Activated B cell treated with CpG ODN at 0.5 μM for 24 hours (primary cell): ENCODE data around the gene POU2F1. TPM values are rescaled to one million over a fixed set of nuclear protein-coding genes. Genes with fewer than 3 reads are reported as not detected.

ENCODE experiments used
- ATAC-seq: fragments of 200-7000 bp; cut with Tn5 transposase; one replicate; pipeline ENCODE4 v1.10.0; 2021; ENCODE audit warnings: low read depth, mild to moderate bottlenecking, moderate library complexity
- CTCF ChIA-PET: fragments of 350-600 bp; sonication (Branson Sonifier 250); formaldehyde crosslinking; loops from one replicate; lab custom pipeline; 2021; ENCODE audit warnings: antibody characterized with exemption; lab: Charles Lee
- POLR2A ChIA-PET: fragments of 350-600 bp; sonication (Branson Sonifier 250); formaldehyde crosslinking; loops from one replicate; lab custom pipeline; 2021; ENCODE audit warnings: antibody characterized with exemption; lab: Charles Lee
- DNase-seq: peaks from one replicate; pipeline ENCODE4 v3.0.0; 2022
- H3K27ac Mint-ChIP-seq: one replicate; pipeline ENCODE4 v1.8.0; 2020; ENCODE audit warnings: mixed read lengths
- H3K27me3 Mint-ChIP-seq: one replicate; pipeline ENCODE4 v1.8.0; 2021; ENCODE audit warnings: mixed read lengths
- H3K36me3 Mint-ChIP-seq: one replicate; pipeline ENCODE4 v1.8.0; 2021; ENCODE audit warnings: low read depth, mixed read lengths
- H3K4me1 Mint-ChIP-seq: one replicate; pipeline ENCODE4 v1.8.0; 2021; ENCODE audit warnings: mixed read lengths
- H3K4me3 Mint-ChIP-seq: one replicate; pipeline ENCODE4 v1.8.0; 2020; ENCODE audit warnings: mild to moderate bottlenecking, mixed read lengths
- H3K9me3 Mint-ChIP-seq: one replicate; pipeline ENCODE4 v1.8.0; 2020; ENCODE audit warnings: mixed read lengths
- intact Hi-C: fragments of 100-400 bp; cut with micrococcal nuclease; formaldehyde crosslinking; loops from one replicate; pipeline ENCODE4 v1.15.1; 2024
- total RNA-seq: library from RNA; stranded (reverse); gene quantifications from 2 replicates; pipeline ENCODE4 v1.2.3, GENCODE V29; 2022
- TF ChIP-seq, protein P1 (sequence below): fragments of 200-600 bp; IDR thresholded peaks from one replicate; pipeline ENCODE4 v1.8.0; 2022; ENCODE audit warnings: antibody characterized with exemption, mild to moderate bottlenecking

Gene POU2F1
- total RNA-seq, 1 donor from 2014 or later: 35.5 TPM

DNA sequence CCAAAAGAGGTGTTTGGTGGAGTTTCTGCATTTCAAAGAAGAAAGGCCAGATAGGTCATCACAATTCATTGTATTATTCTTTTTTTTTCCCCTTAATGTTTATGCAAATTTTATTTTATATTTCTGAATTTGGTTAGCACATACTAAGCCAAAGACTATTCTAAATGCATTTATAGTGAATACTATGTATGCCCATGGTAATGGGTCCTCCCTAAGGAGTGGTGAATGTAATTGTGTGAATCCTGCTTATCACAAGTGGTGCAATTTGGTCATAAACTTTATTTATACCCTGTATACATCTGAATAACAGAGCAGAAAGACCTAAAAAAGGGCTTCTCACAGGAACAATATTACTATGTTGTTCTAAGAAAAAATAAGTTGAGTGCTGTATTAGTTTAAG, 198.6 kb downstream of the POU2F1 start:
- CTCF ChIA-PET: interaction anchor here (0.9 kb wide), 1 partner anchor 17 kb away, joined by 4 read pairs; no protein-coding TSS in a partner anchor
- Mint-ChIP-seq H3K4me1 (peaks cover 21% of the 10 kb centered on the region), H3K27ac (no peak overlapping the region), H3K36me3 (peaks cover 47% of the 10 kb centered on the region), H3K9me3 (no peaks in the 10 kb centered on the region), H3K27me3 (no peaks in the 10 kb centered on the region), H3K4me3 (no peak overlapping the region)
- ATAC-seq (no peak), DNase-seq (no peak)
- TF ChIP-seq, protein P1, sequence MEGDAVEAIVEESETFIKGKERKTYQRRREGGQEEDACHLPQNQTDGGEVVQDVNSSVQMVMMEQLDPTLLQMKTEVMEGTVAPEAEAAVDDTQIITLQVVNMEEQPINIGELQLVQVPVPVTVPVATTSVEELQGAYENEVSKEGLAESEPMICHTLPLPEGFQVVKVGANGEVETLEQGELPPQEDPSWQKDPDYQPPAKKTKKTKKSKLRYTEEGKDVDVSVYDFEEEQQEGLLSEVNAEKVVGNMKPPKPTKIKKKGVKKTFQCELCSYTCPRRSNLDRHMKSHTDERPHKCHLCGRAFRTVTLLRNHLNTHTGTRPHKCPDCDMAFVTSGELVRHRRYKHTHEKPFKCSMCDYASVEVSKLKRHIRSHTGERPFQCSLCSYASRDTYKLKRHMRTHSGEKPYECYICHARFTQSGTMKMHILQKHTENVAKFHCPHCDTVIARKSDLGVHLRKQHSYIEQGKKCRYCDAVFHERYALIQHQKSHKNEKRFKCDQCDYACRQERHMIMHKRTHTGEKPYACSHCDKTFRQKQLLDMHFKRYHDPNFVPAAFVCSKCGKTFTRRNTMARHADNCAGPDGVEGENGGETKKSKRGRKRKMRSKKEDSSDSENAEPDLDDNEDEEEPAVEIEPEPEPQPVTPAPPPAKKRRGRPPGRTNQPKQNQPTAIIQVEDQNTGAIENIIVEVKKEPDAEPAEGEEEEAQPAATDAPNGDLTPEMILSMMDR: no peak
- intact Hi-C loops: loop anchor here (2.0 kb wide), 1 partner anchor 20 kb away; no protein-coding TSS in a partner anchor
- POLR2A ChIA-PET: interaction anchor here (0.7 to 1.1 kb wide), 3 partner anchors 13 to 199 kb away, joined by 3 to 4 read pairs (median 4); partner anchors contain the start of gene POU2F1

DNA sequence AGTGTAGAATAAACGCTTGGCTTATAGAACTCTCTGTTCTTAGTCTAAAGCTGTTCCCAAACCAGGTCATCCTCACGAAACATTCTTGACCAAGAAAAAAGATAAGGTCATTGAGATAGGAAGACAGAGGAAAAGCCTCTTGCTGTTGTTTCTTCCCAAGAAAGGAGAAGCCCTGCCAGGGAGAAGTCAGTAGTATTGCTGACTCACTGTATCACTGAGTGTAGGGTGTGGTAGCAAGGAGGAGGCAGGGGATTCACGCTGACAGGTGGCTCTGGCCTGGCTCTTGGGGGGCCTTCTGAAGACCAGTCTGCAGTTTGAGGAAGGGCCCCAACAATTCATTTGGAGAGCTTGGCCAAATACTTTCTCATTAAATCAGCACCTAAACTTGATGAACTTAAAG, 199.8 kb downstream of the POU2F1 start:
- H3K36me3 Mint-ChIP-seq: peaks cover 41% of the 10 kb centered on the region
- TF ChIP-seq, protein P1: no peak
- DNase-seq (no peak), ATAC-seq (no peak)
- H3K4me1 Mint-ChIP-seq: peaks cover 21% of the 10 kb centered on the region
- no peaks in the 10 kb centered on the region for H3K9me3 Mint-ChIP-seq
- CTCF ChIA-PET: interaction anchor here (1.3 to 1.7 kb wide), 3 partner anchors 11 to 113 kb away, joined by 4 to 5 read pairs (median 4); no protein-coding TSS in a partner anchor
- POLR2A ChIA-PET: no interaction called here
- H3K4me3 Mint-ChIP-seq: no peak overlapping the region
- H3K27me3 Mint-ChIP-seq: no peaks in the 10 kb centered on the region
- intact Hi-C loops: no loop called here
- H3K27ac Mint-ChIP-seq: no peak overlapping the region

DNA sequence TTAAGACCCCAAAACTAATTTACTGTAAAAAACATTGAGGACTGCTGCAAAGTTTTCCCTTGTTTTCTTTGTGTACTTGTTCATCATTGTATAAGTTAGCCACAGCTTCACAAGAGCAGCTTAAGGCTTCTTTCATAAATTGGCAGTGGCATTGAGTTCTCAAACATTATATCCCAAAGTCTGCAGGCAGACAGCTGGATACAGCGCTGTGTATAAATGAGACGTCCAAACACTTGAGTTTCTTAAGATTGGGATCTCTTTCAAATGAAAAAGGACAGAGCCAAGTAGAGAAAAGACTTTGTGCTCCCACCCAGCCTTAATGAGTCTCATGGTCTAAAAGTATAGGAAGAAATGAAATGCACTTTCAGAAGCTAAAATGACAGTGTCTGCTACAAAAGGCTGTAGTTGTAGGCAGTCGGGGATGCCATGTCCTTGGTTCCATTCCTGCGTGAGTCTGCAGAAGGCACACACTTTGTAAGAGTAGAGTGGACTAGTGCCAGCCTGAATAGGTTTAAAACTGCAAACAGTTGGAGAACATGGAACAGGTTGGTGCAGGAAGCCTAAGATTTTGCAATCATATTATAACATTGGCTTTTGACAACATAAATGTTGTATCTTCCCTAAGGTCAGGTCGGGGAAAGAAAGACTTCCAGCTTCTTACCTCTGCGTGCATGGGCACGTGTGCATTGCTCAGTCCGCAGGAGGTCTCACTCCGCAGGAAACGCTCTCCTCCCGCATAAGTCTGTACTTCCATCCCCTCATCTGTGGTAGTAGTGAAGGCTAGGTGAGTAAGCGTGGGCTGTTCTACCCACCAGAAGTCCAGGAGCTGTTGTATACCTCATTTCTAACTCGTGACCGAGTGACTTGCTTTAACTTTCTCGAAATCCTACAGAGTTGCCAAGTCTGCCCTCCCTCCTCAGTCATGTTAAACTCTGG, 203.3 kb downstream of the POU2F1 start:
- H3K27me3 Mint-ChIP-seq: no peaks in the 10 kb centered on the region
- peaks cover 28% of the 10 kb centered on the region for H3K36me3 Mint-ChIP-seq
- TF ChIP-seq, protein P1: no peak
- H3K4me3 Mint-ChIP-seq: no peak overlapping the region
- intact Hi-C loops: no loop called here
- ATAC-seq (no peak), DNase-seq (no peak)
- CTCF ChIA-PET: interaction anchor here (0.9 to 1.3 kb wide), 3 partner anchors 9 to 156 kb away, joined by 3 read pairs; no protein-coding TSS in a partner anchor
- H3K4me1 Mint-ChIP-seq: peaks cover 6% of the 10 kb centered on the region
- H3K27ac Mint-ChIP-seq: no peak overlapping the region
- POLR2A ChIA-PET: no interaction called here
- H3K9me3 Mint-ChIP-seq: no peaks in the 10 kb centered on the region

DNA sequence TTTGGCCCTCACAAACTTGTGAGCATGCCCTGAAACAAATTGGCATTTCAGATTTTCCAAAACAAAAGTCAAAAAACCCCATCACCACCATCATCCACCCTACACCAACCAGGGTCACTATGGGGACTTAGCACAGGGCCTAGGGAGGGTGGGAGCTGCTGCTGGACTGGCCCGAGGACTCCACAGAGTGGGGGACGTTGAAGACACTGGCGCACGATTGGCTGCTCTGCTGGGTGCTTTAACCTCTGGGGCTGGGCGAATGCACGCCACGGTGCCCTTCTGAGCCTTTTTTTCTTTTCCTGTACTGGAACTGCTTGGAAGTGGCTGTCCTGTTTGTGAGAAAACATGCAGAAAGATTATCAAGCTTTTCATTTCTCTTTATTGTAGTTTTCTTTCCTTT, 204.8 kb downstream of the POU2F1 start:
- peaks cover 24% of the 10 kb centered on the region for H3K36me3 Mint-ChIP-seq
- ATAC-seq: no peak
- H3K27me3 Mint-ChIP-seq: no peaks in the 10 kb centered on the region
- ChIA-PET POLR2A (no interaction called here), CTCF (interaction anchor here (0.9 to 1.2 kb wide), 2 partner anchors 16 to 657 kb away, joined by 3 to 4 read pairs; no protein-coding TSS in a partner anchor)
- H3K4me1 Mint-ChIP-seq: peaks cover 16% of the 10 kb centered on the region
- DNase-seq: no peak
- H3K4me3 Mint-ChIP-seq: no peak overlapping the region
- TF ChIP-seq, protein P1: no peak
- no peaks in the 10 kb centered on the region for H3K9me3 Mint-ChIP-seq
- H3K27ac Mint-ChIP-seq: no peak overlapping the region
- intact Hi-C loops: no loop called here

DNA sequence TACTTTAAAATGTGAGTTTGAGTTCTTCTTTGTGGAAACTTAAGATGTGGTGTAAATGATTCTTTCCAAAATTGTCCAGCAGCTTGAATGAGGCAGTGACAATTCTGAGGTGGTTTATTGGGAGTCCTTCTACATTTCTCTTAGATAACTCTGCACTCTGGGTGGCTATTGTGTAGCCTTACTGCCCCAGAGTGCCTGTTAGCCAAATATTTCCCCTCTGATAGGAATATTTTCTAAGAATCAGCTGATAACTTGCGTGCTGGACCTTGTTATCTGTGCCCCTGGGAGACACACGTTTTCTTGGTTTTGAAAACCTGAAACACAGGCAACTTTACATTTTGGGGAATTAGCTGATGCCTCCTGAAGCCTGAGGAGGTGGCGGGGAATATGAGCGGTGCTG, 206.0 kb downstream of the POU2F1 start:
- Mint-ChIP-seq H3K4me3 (no peak overlapping the region), H3K27me3 (no peaks in the 10 kb centered on the region), H3K4me1 (peaks cover 28% of the 10 kb centered on the region), H3K36me3 (peaks cover 23% of the 10 kb centered on the region), H3K9me3 (no peaks in the 10 kb centered on the region), H3K27ac (no peak overlapping the region)
- CTCF ChIA-PET: no interaction called here
- DNase-seq (no peak), ATAC-seq (no peak)
- POLR2A ChIA-PET: no interaction called here
- intact Hi-C loops: no loop called here
- TF ChIP-seq, protein P1: no peak
